ENCODE measurements around the gene TGM3.

TGM3 gene, protein sequence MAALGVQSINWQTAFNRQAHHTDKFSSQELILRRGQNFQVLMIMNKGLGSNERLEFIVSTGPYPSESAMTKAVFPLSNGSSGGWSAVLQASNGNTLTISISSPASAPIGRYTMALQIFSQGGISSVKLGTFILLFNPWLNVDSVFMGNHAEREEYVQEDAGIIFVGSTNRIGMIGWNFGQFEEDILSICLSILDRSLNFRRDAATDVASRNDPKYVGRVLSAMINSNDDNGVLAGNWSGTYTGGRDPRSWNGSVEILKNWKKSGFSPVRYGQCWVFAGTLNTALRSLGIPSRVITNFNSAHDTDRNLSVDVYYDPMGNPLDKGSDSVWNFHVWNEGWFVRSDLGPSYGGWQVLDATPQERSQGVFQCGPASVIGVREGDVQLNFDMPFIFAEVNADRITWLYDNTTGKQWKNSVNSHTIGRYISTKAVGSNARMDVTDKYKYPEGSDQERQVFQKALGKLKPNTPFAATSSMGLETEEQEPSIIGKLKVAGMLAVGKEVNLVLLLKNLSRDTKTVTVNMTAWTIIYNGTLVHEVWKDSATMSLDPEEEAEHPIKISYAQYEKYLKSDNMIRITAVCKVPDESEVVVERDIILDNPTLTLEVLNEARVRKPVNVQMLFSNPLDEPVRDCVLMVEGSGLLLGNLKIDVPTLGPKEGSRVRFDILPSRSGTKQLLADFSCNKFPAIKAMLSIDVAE

DNA sequence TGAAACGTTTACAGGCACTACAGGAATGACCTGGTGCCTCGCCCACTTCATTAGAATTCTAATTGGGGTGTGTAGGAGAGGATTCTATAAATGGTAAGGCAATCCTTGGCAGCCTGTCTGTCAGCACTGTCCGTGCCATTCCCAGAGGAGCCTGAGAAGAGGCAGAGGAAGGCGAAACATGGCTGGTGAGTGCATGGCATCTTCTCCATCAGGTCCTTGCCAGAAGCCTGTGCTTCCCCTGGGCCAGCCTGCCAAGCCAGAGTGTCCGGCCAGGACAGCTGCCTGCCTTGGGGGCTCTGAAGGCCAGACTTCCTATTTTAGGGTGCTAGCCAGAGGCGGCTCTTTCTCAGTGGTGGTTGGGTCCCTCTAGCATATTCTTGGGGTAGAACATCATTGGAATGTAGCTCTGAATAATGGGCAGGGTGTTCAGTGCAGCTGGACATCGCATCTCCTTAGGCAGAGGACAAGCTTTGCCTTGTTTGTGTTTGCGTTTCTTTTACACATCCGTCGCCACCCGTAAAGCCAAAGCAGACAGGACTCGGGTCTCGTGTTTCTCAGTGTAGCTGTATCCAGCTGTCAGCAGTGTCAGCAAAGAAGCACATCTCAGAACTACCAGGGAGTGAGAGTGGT is at the start of gene TGM3:
Gene TGM3 (plus strand): TSS at position 116 of the 630 bp plus-strand sequence. CDS start 63 bp downstream, at position 179.
- no peak within 1 kb of the TSS for H3K4me3 ChIP-seq (ENCODE audit: low read depth, low read length)
- ChIA-PET POLR2A (no interaction called here), CTCF (no interaction called here)
- TF ChIP-seq, protein P1, sequence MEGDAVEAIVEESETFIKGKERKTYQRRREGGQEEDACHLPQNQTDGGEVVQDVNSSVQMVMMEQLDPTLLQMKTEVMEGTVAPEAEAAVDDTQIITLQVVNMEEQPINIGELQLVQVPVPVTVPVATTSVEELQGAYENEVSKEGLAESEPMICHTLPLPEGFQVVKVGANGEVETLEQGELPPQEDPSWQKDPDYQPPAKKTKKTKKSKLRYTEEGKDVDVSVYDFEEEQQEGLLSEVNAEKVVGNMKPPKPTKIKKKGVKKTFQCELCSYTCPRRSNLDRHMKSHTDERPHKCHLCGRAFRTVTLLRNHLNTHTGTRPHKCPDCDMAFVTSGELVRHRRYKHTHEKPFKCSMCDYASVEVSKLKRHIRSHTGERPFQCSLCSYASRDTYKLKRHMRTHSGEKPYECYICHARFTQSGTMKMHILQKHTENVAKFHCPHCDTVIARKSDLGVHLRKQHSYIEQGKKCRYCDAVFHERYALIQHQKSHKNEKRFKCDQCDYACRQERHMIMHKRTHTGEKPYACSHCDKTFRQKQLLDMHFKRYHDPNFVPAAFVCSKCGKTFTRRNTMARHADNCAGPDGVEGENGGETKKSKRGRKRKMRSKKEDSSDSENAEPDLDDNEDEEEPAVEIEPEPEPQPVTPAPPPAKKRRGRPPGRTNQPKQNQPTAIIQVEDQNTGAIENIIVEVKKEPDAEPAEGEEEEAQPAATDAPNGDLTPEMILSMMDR (IDR thresholded peaks at IDR 0.05; ENCODE audit: insufficient read depth, low read length, missing control alignments): no peak
- no peak for DNase-seq (ENCODE audit: low read depth, low spot score)

DNA sequence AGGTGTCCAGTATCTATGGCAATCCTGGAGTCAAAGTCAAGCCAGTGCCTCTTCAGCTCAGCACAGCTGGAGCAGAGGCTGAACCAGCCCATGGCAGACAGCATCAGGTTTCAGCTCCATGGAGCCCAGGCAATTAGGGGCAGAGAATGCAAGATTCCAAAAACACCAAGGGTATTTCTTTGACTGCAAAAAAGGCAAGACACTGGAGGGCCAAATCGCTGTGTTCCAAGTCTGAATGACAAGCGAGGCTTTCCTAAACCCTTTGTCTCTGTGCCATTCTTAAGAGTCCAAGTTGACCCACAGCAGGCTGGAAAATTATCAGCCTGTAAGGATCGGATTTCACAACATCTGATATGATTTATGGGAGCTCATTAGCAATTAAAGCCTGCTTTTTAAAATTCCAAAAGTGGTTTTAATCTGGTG is 49.7 kb upstream of the TGM3 start:
- DNase-seq (ENCODE audit: low read depth, low spot score): no peak
- TF ChIP-seq, protein P1 (IDR thresholded peaks at IDR 0.05; ENCODE audit: insufficient read depth, low read length, missing control alignments): no peak
- no peak overlapping the region for H3K4me3 ChIP-seq (ENCODE audit: low read depth, low read length)
- POLR2A ChIA-PET: no interaction called here
- CTCF ChIA-PET: interaction anchor here (1.0 to 2.5 kb wide), 2 partner anchors 9 to 38 kb away, joined by 5 to 11 read pairs; no protein-coding TSS in a partner anchor

DNA sequence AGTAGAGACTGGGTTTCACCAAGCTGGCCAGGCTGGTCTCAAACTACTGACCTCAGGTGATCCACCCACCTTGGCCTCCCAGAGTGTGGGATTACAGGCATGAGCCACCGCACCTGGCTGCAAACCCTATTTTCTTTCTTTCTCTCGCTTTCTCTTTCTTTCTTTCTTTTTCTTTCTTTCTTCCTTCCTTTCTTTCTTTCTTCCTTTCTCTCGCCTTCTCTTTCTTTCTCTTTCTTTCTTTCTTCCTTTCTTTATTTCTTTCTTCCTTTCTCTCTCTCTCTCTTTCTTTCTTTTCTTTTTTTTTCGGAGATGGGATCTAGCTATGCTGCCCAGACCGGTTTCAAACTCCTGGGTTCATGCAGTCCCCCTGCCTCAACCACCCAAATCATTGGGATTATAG is 47.0 kb upstream of the TGM3 start:
- CTCF ChIA-PET: interaction anchor here (0.7 to 1.3 kb wide), 2 partner anchors 12 to 41 kb away, joined by 3 read pairs; no protein-coding TSS in a partner anchor
- TF ChIP-seq, protein P1 (IDR thresholded peaks at IDR 0.05; ENCODE audit: insufficient read depth, low read length, missing control alignments): no peak
- no peak overlapping the region for H3K4me3 ChIP-seq (ENCODE audit: low read depth, low read length)
- no peak for DNase-seq (ENCODE audit: low read depth, low spot score)
- POLR2A ChIA-PET: no interaction called here

DNA sequence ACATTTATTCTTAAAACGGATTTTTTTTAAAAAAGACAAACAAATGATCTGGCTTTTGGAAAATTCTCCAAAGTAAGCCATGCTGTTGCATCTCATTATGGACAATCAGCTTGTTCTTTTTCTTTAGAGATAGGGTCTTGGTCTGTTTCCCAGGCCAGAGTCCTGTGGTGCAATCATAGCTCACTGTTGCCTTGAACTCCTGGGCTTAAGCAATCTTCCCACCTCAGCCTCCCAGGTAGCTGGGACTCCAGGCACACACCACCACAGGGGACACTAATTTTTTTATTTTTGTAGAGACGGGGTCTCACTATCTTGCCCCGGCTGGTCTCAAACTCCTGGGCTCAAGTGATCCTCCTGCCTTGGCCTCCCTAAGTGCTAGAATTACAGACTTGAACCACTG is 45.9 kb upstream of the TGM3 start:
- CTCF ChIA-PET: no interaction called here
- POLR2A ChIA-PET: no interaction called here
- TF ChIP-seq, protein P1 (IDR thresholded peaks at IDR 0.05; ENCODE audit: insufficient read depth, low read length, missing control alignments): no peak
- DNase-seq (ENCODE audit: low read depth, low spot score): no peak
- no peak overlapping the region for H3K4me3 ChIP-seq (ENCODE audit: low read depth, low read length)

DNA sequence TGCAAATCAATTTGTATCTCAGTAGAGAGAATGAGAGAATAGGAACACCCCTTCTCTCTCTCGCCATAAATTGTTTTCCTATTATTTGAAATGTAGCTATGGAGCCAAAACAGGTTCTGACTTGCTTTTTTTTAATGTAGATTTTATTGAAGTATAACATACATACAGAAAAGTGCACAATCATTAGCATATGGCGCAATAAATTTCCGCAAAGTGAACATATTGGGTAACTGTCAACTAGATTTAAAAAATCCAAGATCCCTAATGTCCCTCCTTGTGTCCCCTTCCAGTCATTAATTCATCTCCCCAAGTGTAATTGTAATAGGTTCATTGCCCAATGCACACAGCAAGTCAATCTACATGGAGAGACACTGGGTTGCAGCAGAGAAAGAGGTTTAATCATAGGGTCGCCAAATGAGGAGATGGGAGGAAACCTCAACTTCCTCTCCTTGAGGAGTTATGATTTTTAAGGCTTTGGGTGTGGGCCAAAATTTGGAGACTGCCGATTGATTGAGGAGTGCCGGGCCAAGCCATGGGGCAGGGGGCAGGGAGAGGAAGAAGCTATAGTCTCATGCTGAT is 43.3 kb upstream of the TGM3 start:
- CTCF ChIA-PET: no interaction called here
- DNase-seq (ENCODE audit: low read depth, low spot score): no peak
- TF ChIP-seq, protein P1 (IDR thresholded peaks at IDR 0.05; ENCODE audit: insufficient read depth, low read length, missing control alignments): no peak
- no peak overlapping the region for H3K4me3 ChIP-seq (ENCODE audit: low read depth, low read length)
- POLR2A ChIA-PET: no interaction called here

All from AG04449 (cell line).